GM03348 (cell line): ENCODE results near the gene CLPTM1.

Experiments used
- DNase-seq: peaks from one replicate; pipeline ENCODE4 v3.0.0; 2012; ENCODE audit warnings: low spot score

CLPTM1 gene

DNA sequence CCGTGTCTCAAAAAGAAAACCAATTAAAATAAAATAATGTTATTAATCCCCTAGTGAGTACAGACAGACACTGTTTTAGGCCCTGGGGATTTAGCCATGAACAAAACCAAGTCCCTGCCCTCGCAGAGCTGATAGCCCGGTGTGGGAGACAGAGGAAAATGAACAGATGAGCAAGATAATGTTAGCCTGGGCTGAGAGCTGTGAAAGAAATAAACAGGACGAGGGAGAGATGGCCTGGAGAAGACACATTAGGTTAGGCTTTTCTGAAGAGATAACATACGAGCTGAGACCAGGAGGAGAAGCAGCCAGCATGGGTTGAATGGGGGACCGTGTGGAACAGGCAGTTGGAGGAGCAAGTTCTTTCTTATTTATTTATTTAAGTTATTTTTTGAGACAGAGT is 55.1 kb downstream of the CLPTM1 start:
- DNase-seq = no peak

DNA sequence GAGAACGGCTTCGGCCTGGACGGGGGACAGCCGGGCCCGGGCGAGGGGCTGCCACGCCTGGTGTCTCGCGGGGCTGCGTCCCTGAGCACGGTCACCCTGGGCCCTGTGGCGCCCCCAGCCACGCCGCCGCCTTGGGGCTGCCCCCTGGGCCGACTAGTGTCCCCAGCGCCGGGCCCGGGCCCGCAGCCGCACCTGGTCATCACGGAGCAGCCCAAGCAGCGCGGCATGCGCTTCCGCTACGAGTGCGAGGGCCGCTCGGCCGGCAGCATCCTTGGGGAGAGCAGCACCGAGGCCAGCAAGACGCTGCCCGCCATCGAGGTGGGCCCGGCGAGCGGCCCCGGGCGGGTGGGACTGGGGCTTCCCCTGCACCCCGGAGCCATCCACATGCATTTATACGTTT is 56.8 kb downstream of the CLPTM1 start:
- no peak for DNase-seq

DNA sequence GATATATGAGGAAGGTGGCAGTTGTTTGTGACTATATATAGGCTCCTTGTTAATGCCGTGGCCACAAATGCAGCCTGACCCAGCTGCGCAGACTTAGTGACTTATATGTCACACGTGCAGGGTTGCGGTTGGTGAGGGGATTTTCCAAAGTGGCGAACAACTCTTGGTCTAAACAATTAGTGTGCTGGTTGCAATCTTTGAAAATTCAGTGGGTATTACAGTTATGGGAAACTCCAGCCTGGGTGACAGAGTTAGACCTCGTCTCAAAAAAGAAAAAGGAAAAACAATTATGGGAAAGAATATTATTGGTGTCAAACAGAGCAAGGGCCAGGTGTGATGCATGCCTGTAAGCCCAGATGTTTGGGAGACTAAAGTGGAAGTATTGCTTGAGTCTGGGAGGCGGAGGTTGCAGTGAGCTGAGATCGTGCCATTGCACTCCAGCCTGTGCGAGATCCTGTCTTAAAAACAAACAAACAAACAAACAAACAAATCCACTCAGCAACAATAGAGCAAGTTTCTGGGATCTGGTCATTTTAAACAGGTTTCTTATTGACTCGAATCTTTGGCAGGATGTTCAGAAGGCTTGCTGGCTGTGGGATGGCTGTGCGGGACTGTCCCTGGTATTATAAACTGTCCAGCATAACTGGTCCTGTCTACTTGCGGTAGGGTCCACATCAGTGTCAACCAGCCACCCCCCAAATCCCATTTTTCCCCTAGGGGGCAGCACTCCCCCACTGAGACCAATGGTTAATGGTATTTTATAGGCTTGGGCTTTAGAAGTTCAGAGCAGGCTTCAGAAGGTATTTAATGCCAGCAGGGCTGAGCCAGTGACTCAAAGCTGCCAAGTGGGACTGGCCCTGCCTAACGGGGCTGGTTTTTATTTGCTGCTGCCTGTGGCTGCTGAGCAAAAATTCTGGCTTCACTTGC is 61.5 kb downstream of the CLPTM1 start:
- peak; percentile 89 for DNase-seq

DNA sequence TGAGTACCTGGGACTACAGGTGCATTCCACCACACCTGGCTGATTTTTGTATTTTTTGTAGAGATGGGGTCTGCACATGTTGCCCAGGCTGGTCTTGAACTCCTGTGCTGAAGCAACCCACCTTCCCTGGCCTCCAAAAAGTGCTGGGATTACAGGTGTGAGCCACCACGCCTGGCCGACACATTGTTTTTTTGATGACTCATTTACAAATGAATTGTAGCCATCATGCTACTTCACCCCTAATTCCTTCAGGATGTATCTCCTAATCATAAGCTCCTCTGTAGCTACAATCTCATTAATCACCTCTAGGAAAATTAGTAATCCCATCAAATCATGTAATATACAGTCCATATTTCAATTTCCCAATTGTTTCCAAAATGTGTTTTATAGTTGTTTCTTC is 64.0 kb downstream of the CLPTM1 start:
- no peak for DNase-seq

DNA sequence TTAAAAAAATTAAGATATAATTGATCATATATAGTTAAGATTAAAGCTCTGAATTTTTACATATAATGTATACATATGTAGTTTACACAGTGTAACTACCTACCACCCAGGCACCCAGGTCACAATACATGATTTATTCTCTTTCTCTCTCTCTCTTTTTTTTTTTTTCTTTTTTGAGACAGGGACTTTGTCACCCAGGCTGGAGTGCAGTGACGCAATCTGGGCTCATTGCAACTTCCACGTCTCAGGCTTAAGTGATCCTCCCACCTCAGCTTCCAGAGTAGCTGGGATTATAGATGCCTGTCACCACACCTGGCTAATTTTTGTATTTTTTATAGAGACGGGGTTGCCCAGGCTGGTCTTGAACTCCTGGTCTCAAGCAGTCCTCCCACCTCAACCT is 64.9 kb downstream of the CLPTM1 start:
- DNase-seq = no peak

DNA sequence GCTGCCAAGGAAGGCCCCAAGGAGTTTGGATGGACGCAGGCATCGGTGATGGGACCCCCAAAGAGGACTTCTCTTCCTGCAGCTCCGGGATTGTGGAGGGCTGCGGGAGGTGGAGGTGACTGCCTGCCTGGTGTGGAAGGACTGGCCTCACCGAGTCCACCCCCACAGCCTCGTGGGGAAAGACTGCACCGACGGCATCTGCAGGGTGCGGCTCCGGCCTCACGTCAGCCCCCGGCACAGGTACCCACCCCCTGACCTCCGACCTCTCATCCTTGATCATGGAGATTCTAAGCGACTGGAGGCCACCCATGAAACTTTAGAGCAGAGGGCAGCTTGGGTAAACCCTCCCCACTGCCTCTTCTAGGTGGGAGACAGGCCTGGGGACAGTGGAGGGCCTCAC is 66.8 kb downstream of the CLPTM1 start:
- DNase-seq = no peak

DNA sequence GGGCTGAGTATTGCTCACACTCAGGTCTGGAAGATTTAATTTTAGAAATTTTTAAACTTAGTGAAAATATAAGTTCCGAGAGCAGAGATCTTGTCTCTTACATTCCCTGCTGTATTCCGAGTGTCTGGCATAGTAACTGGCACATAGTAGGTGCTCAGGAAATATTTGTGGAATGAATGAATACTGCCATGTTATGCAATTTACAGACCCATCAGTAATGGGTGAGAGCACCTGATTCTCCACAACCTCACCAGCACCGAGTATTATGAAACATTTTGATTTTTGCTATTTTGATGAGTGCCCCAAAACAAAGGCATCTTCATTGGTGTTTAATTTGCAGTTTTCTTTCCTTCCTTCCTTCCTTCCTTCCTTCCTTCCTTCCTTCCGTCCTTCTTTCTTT is 67.9 kb downstream of the CLPTM1 start:
- DNase-seq = no peak

DNA sequence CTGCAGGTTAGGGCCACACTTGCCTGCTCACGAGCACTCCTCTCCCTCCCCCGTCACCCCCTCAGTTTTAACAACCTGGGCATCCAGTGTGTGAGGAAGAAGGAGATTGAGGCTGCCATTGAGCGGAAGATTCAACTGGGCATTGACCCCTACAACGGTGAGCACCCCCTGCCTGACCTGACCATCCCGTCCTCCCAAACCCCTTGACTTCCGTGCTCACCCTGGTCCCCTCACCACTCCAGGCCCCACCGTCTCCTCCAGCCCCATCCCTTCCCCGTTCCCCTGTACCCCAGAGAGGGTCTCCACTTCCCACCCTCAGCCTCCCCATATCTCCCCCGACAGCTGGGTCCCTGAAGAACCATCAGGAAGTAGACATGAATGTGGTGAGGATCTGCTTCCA is 70.1 kb downstream of the CLPTM1 start:
- DNase-seq = no peak

DNA sequence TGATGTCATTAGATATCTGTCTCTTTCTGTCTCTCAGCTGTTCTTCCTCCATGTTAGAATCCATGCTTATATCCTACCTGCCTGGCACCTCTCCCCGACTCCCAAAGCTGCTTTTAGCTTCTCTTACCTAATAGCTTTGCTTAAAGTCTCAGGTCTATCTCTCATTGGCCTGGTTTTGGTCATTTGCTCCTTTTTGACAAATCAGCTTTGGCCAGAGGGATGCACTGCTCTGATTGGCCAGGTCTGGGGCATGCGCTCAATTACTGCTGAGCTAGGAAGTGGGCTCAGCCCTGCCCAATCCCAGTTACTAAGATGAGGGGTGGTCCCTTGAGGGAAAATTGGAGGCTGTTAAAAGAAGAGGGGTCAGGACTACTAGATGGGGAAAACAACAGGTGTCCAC is 72.2 kb downstream of the CLPTM1 start:
- DNase-seq = no peak

DNA sequence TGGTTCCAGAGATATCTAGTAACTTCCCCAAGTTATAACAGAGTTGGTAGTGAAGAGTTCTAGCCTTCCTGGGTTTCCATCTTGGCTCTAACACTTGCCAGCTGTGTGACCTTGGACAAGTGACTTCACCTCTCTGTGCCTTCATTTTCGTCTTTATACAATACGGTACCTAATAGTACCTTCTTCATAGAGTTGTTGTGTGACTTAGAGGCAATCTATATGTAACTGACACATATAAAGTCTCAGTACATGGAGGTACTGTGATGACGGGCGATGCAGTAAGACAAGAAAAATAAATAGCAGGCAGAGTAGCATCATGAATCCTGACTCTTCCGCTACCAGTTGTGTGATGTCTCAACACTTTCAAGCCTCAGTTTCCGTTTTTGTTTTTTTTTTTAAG is 75.6 kb downstream of the CLPTM1 start:
- DNase-seq = no peak

DNA sequence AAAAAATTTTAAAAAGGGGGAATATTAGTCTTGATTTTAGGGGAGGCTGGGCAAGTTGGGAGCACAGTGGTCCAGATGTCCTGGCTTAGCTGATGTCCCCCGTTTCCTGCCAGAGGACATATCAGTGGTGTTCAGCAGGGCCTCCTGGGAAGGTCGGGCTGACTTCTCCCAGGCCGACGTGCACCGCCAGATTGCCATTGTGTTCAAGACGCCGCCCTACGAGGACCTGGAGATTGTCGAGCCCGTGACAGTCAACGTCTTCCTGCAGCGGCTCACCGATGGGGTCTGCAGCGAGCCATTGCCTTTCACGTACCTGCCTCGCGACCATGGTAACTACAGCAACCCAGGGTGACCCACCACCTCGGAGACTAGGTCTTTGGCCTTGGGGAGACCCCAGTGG is 77.2 kb downstream of the CLPTM1 start:
- no peak for DNase-seq

DNA sequence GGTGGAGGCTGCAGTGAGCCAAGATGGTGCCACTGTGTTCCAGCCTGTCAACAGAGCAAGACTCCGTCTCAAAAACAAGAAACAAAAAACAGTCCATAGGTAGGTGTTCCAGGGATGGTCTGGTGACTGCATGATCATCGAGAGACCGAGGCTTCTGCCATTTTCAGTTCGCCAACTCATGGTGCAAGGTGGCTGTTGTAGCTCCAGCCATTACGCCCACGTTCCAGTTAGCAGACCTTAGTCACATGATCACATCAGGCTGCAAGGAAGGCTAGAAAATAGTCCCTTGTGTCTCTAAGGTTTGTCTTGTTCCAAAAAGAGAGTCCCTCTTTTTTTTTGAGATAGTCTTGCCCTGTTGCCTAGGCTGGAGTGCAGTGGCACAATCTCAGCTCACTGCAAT is 80.6 kb downstream of the CLPTM1 start:
- DNase-seq = no peak

DNA sequence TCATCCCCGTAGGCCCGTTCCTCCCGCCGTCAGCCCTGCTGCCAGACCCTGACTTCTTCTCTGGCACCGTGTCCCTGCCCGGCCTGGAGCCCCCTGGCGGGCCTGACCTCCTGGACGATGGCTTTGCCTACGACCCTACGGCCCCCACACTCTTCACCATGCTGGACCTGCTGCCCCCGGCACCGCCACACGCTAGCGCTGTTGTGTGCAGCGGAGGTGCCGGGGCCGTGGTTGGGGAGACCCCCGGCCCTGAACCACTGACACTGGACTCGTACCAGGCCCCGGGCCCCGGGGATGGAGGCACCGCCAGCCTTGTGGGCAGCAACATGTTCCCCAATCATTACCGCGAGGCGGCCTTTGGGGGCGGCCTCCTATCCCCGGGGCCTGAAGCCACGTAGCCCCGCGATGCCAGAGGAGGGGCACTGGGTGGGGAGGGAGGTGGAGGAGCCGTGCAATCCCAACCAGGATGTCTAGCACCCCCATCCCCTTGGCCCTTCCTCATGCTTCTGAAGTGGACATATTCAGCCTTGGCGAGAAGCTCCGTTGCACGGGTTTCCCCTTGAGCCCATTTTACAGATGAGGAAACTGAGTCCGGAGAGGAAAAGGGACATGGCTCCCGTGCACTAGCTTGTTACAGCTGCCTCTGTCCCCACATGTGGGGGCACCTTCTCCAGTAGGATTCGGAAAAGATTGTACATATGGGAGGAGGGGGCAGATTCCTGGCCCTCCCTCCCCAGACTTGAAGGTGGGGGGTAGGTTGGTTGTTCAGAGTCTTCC is 82.4 kb downstream of the CLPTM1 start:
- DNase-seq = no peak

DNA sequence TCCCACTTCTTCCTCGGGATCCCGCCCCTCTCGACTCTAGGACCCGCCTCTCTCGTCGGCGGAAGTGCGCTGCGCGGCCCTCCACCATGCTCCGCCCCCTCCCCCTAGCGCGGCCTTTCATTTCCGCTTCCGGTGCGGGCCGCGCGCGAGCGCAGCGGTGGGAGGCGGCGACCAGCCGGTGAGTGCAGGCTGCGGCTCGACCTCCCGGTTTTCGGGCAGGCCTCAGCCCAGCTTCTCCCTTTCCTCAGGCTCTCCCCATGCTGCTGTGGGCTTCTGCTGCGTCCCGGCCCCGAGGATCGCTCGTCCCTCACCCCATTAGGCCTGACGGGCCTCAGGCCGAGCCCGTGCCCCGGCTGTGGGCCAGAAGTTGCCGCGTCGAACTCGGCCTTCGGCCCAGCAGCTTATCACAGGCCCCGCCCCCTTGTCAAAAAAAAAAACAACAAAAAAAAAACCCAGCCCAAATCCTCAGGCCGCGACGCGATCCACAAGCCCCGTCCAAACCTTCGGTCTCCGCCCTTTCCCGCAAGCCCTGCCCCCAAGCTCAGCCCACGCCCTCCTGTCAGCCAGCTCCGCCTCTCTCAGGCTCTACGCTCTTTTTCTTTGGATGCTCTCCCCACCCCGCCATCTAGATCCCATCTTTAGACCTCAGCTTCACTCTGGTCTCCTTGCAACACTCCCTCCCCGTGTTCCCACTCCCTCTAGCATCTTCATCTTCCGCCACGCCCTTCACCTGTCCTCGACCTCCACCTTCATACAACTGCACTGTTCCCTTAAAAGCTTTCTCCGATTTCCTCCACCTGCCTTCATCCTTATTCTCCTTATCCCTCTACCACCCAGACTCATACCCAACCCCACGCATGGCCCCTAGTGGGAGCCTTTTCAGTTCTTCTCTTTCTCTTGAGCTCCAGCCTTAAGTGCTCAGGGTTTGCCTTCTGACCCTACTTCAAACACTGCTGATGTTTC is 84.0 kb downstream of the CLPTM1 start, which contains the start of gene CLASRP:
CLASRP (plus strand) TSS at position 115 of the 963 bp plus-strand sequence. CDS start 1,168 bp downstream, outside the sequence.
- DNase-seq = peak; percentile 97

DNA sequence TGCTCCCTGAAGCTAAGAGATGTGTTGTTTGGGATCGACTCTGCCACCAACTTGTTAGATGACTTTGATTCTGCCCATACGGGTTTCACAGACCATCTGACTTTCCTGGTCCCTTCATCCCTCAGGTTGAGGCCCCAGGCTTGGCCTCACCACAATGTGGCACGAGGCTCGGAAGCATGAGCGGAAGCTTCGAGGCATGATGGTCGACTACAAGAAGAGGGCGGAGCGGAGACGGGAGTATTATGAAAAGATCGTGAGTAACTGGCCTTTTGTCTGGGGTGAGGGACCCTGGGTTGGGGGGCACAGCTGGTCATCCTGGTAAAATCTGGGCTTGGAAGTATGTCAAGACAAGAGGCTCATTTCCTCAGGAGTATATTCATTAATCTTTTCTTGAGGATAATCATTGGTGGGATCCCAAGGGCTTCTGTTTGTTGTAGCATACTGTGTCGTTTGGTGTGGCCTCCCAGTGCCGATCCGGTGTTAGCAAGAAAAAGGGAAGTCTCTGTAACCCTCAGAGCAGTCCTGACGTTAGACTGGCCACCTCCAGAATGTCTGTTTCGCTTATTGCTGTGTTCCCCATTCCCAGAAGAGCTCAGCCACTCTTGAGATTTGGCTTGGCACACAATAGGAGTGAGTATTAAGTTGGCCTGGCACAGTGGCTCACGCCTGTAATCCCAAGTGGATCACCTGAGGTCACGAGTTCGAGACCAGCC is 85.0 kb downstream of the CLPTM1 start:
- DNase-seq = no peak

DNA sequence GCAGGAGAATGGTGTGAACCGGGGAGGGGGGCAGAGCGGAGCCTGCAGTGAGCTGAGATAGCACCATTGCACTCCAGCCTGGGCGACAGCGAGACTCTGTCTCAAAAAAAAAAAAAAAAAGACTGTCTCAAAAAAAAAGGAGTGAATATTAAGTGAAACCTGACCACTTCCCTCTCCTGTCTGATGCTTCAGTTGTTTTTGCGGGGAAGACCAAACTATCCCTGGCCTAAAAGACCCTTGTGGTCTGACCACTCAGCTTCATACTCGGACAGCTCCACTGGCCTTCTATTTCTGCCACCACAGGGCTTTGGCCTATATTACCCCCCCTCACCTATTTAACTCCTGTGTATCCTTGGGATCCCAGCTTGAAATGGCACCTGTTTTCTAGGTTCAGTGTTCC is 85.9 kb downstream of the CLPTM1 start:
- no peak for DNase-seq
